ENCODE results near the gene FREY1. TPM values are rescaled to one million over a fixed set of nuclear protein-coding genes. Genes with fewer than 3 reads are reported as not detected.

FREY1 gene
- total and polyA plus RNA-seq, 2 donors (not counting 1 experiment from before 2014, with no cell fraction given) = 0.83 TPM; not detected in 1

GRCh38 chr11:45933846-45934579, 26.9 kb upstream of the FREY1 start:
- Histone ChIP-seq H3K27ac (ENCODE audit: insufficient read depth, low read length) (no peak overlapping the region), H4K20me1 (ENCODE audit: control insufficient read depth, extremely low read depth, insufficient read depth, low read length) (no peaks in the 10 kb centered on the region), H3K79me2 (ENCODE audit: control insufficient read depth, insufficient read depth, low read length) (no peaks in the 10 kb centered on the region), H2AFZ (ENCODE audit: low read length) (no peak overlapping the region), H3K36me3 (ENCODE audit: control insufficient read depth, insufficient read depth, low read length) (peaks cover 4% of the 10 kb centered on the region), H3K9ac (ENCODE audit: insufficient read depth, low read length) (no peak overlapping the region), H3K4me2 (ENCODE audit: extremely low read depth, insufficient read depth, low read length) (no peak overlapping the region), H3K4me1 (ENCODE audit: control insufficient read depth, extremely low read depth, insufficient read depth, low read length) (no peaks in the 10 kb centered on the region), H3K27me3 (ENCODE audit: control insufficient read depth, insufficient read depth, low read length) (no peaks in the 10 kb centered on the region), H3K4me3 (replicated peaks in 1 of 4; ENCODE audit: control extremely low read depth in 1 of 4, insufficient read depth in 1 of 4, low read depth in 3 of 4, low read length in 4 of 4) (no peak overlapping the region), H3K9me3 (ENCODE audit: control insufficient read depth, insufficient read depth, low read depth, low read length) (no peaks in the 10 kb centered on the region)
- TF ChIP-seq CTCF (conservative IDR thresholded peaks at IDR 0.05 in 1 of 2, IDR thresholded peaks at IDR 0.05 in 1 of 2; ENCODE audit: low read depth in 1 of 2, low read length in 2 of 2) (no peak), EZH2 (IDR thresholded peaks at IDR 0.05; ENCODE audit: low read length, missing control alignments) (no peak)
- DNase-seq (ENCODE audit: low read depth in 2 of 2) = no peak

GRCh38 chr11:45933131-45933831, 26.2 kb upstream of the FREY1 start:
- H3K4me3 ChIP-seq (replicated peaks in 1 of 4; ENCODE audit: control extremely low read depth in 1 of 4, insufficient read depth in 1 of 4, low read depth in 3 of 4, low read length in 4 of 4) = no peak overlapping the region
- peak; percentile 35 to 50 for DNase-seq (ENCODE audit: low read depth in 2 of 2)
- no peak overlapping the region for H2AFZ ChIP-seq (ENCODE audit: low read length)
- no peaks in the 10 kb centered on the region for H4K20me1 ChIP-seq (ENCODE audit: control insufficient read depth, extremely low read depth, insufficient read depth, low read length)
- TF ChIP-seq EZH2 (IDR thresholded peaks at IDR 0.05; ENCODE audit: low read length, missing control alignments) (no peak), CTCF (conservative IDR thresholded peaks at IDR 0.05 in 1 of 2, IDR thresholded peaks at IDR 0.05 in 1 of 2; ENCODE audit: low read depth in 1 of 2, low read length in 2 of 2) (no peak)
- H3K27ac ChIP-seq (ENCODE audit: insufficient read depth, low read length) = no peak overlapping the region
- H3K4me2 ChIP-seq (ENCODE audit: extremely low read depth, insufficient read depth, low read length) = no peak overlapping the region
- peaks cover 4% of the 10 kb centered on the region for H3K36me3 ChIP-seq (ENCODE audit: control insufficient read depth, insufficient read depth, low read length)
- no peaks in the 10 kb centered on the region for H3K9me3 ChIP-seq (ENCODE audit: control insufficient read depth, insufficient read depth, low read depth, low read length)
- no peaks in the 10 kb centered on the region for H3K27me3 ChIP-seq (ENCODE audit: control insufficient read depth, insufficient read depth, low read length)
- H3K9ac ChIP-seq (ENCODE audit: insufficient read depth, low read length) = no peak overlapping the region
- no peaks in the 10 kb centered on the region for H3K4me1 ChIP-seq (ENCODE audit: control insufficient read depth, extremely low read depth, insufficient read depth, low read length)
- no peaks in the 10 kb centered on the region for H3K79me2 ChIP-seq (ENCODE audit: control insufficient read depth, insufficient read depth, low read length)

GRCh38 chr11:45932217-45932616, 25.1 kb upstream of the FREY1 start:
- no peaks in the 10 kb centered on the region for H3K27me3 ChIP-seq (ENCODE audit: control insufficient read depth, insufficient read depth, low read length)
- no peak overlapping the region for H3K4me3 ChIP-seq (replicated peaks in 1 of 4; ENCODE audit: control extremely low read depth in 1 of 4, insufficient read depth in 1 of 4, low read depth in 3 of 4, low read length in 4 of 4)
- H3K36me3 ChIP-seq (ENCODE audit: control insufficient read depth, insufficient read depth, low read length) = peaks cover 4% of the 10 kb centered on the region
- H3K79me2 ChIP-seq (ENCODE audit: control insufficient read depth, insufficient read depth, low read length) = no peaks in the 10 kb centered on the region
- TF ChIP-seq EZH2 (IDR thresholded peaks at IDR 0.05; ENCODE audit: low read length, missing control alignments) (no peak), CTCF (conservative IDR thresholded peaks at IDR 0.05 in 1 of 2, IDR thresholded peaks at IDR 0.05 in 1 of 2; ENCODE audit: low read depth in 1 of 2, low read length in 2 of 2) (no peak)
- no peak overlapping the region for H3K4me2 ChIP-seq (ENCODE audit: extremely low read depth, insufficient read depth, low read length)
- no peaks in the 10 kb centered on the region for H3K9me3 ChIP-seq (ENCODE audit: control insufficient read depth, insufficient read depth, low read depth, low read length)
- H3K9ac ChIP-seq (ENCODE audit: insufficient read depth, low read length) = no peak overlapping the region
- no peaks in the 10 kb centered on the region for H4K20me1 ChIP-seq (ENCODE audit: control insufficient read depth, extremely low read depth, insufficient read depth, low read length)
- H3K27ac ChIP-seq (ENCODE audit: insufficient read depth, low read length) = no peak overlapping the region
- no peak for DNase-seq (ENCODE audit: low read depth in 2 of 2)
- no peaks in the 10 kb centered on the region for H3K4me1 ChIP-seq (ENCODE audit: control insufficient read depth, extremely low read depth, insufficient read depth, low read length)
- no peak overlapping the region for H2AFZ ChIP-seq (ENCODE audit: low read length)
